NCI-H2196 (cell line): ENCODE results near the gene DHX57.
"Not testable (repeated sequence)": the region's sequence is repeated elsewhere in the genome, so short reads cannot be mapped to it uniquely, and the experiment has no call there.

Experiments
- DNase-seq: peaks from one replicate; lab custom pipeline; 2025; ENCODE audit not compliant: unreplicated experiment; lab: John Stamatoyannopoulos, UW

The DHX57 gene

GRCh38 chr2:38797953-38798352 lies 77.8 kb downstream of the DHX57 start:
- no peak for DNase-seq

DNA sequence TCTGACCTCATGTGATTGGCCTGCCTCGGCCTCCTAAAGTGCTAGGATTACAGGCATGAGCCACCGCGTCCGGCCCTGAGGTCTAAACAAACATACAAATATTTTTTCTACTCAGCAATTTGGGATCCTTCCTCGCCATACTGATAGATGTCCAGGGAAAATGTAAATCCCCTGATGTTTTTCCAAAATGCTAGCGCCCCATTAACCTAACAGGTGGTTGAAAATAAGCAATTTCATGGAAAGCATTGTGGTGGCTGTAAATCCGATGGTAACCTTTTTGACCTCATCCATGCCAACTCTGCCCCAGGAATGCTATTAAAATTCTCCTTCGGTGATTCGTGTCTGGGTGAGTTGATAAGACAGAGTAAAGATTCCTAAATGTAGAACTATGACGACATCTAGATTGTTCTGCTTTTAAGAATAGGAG lies 78.5 kb downstream of the DHX57 start:
- no peak for DNase-seq

DNA sequence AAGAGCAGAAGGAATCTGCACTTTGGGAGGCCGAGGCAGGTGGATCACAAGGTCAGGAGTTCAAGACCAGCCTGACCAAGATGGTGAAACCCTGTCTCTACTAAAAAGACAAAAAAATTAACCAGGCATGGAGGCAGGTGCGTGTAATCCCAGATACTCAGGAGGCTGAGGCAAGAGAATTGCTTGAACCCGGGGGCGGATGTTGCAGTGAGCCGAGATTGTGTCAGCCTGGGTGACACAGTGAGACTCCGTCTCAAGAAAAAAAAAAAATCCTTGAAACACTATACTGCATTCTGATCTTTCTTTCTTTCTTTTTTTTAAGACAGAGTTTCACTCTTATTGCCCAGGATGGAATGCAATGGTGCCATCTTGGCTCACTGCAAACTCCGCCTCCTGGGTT lies 80.7 kb downstream of the DHX57 start:
- DNase-seq: not testable (repeated sequence)

DNA sequence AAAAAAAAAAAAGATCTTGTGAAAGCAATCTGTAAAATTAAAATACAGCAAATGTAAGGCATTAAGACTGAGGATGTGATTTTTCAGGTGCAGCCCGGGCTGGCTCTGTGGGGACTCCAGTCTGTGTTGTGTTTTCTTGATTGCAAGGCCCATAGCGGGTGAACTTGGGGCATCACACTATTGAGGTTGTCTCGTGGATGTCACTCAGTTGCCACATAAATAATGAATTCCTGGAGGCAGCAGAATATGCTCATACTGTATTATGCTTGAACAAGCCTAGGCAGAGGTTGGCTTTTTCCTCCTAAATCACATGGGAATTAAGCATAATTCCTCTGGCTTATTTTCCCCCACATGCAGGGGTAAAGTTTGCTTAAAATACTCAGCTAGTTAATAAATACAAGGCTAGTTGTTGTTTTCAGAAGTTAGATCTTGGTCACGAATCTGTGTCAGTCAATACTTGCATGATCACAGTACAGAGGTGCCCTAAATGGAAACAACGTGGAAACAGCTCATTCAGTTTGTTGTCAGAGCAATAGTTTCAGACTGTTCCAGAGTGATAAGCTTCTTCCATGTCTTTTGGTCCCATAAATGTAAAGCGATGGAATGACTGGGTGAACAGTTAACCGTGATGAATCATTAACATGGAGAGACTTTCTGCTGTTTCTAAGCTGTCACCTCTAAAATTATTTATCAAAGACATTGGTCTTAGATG lies 81.3 kb downstream of the DHX57 start:
- DNase-seq: no peak

- no peak for DNase-seq
Measured at GRCh38 chr2:38793511-38793910, 82.2 kb downstream of the DHX57 start.

GRCh38 chr2:38792751-38793150 lies 83.0 kb downstream of the DHX57 start:
- DNase-seq: no peak

GRCh38 chr2:38792321-38792720 lies 83.4 kb downstream of the DHX57 start:
- not testable (repeated sequence) for DNase-seq

GRCh38 chr2:38791744-38792143 lies 84.0 kb downstream of the DHX57 start:
- no peak for DNase-seq

DNA sequence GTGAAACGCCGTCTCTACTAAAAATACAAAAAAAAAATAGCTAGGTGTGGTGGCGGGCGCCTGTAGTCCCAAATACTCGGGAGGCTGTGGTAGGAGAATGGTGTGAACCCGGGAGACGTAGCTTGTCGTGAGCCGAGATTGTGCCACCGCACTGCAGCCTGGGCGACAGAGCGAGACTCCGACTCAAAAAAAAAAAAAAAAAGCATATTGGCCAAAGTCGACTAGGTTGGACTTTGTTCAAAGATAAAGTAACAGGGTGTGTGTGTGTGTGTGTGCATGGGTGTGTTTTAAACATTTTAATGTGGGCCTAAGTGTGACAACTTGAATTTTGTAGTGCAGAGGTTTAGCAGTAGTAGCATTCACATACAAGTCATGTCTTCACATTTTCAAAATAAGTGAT lies 86.0 kb downstream of the DHX57 start:
- DNase-seq: no peak

DNA sequence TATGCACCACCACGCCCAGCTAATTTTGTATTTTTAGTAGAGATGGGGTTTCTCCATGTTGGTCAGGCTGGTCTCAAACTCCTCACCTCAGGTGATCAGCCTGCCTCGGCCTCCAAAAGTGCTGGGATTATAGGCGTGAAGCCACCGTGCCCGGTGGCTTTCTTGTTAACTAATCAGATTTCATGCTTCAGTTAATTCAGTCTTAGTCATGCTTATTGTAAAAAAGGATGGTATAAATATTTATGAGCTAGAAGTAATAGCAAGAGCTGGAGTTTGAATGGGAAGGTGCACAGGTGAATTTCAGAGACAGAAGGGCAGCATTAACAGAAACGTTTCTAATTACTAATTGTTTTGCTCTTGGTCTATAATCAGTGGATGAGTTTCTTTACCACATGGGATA lies 87.4 kb downstream of the DHX57 start:
- no peak for DNase-seq

- DNase-seq: no peak
Measured at GRCh38 chr2:38783586-38783985, 92.1 kb downstream of the DHX57 start.

DNA sequence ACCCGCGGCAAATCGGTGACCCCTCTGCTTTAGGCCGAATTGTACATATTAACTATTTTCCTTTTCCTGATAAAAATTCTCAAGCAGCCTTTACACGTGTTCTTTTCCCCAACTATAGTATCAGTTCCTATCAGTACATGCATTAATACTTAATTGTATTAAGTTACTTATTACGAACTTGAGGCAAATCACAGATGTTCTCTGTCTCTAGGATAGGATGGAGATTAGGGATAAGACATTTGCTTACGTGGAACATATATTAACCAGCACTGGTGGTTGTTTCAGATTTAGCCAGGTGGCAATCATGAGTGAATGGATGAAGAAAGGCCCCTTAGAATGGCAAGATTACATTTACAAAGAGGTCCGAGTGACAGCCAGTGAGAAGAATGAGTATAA lies 97.0 kb downstream of the DHX57 start:
- DNase-seq: no peak

- no peak for DNase-seq
Measured at GRCh38 chr2:38776531-38776930, 99.2 kb downstream of the DHX57 start.

- DNase-seq: no peak
Measured at GRCh38 chr2:38775921-38776225, 99.9 kb downstream of the DHX57 start.

GRCh38 chr2:38775097-38775920 lies 100.4 kb downstream of the DHX57 start:
- no peak for DNase-seq

GRCh38 chr2:38771632-38772031 lies 104.1 kb downstream of the DHX57 start:
- no peak for DNase-seq

DNA sequence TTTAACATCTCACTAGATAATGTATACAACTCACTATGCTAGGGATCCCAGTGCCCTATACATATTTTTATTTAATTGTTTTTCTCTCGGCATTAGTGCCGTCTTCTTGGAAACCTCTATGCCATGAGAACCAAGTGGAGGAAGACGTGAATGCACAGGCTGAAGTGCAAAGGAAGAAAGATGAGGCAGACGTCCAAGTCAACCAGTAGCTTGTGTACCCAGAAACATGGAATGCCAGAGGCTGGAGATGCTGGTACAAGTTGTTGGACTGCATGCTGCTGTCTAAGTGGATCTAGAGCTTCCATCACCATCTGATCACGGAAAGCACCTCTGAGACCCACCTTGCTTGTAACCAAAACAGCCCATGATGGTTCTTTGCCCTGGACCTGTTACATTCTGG lies 110.2 kb downstream of the DHX57 start:
- DNase-seq: no peak

GRCh38 chr2:38765149-38765548 lies 110.6 kb downstream of the DHX57 start:
- DNase-seq: no peak

GRCh38 chr2:38763728-38764127 lies 112.0 kb downstream of the DHX57 start:
- no peak for DNase-seq

GRCh38 chr2:38763228-38763627 lies 112.5 kb downstream of the DHX57 start:
- DNase-seq: no peak

- DNase-seq: not testable (repeated sequence)
Measured at GRCh38 chr2:38755891-38756290, 119.8 kb downstream of the DHX57 start.

GRCh38 chr2:38754506-38754905 lies 121.2 kb downstream of the DHX57 start:
- DNase-seq: no peak

GRCh38 chr2:38754049-38754448 lies 121.7 kb downstream of the DHX57 start:
- DNase-seq: no peak
